ENCODE data around the gene COL4A3.

Gene COL4A3

GRCh38 chr2:227179988-227180685, 15.7 kb downstream of the COL4A3 start:
- no peaks in the 10 kb centered on the region for H3K9me3 ChIP-seq (ENCODE audit: control insufficient read depth, low read length)
- no peak overlapping the region for H2BK5ac ChIP-seq (ENCODE audit: low read depth, low read length, poor library complexity, severe bottlenecking)
- H2BK120ac ChIP-seq (ENCODE audit: low read depth, low read length): no peak overlapping the region
- no peak overlapping the region for H3K9ac ChIP-seq (ENCODE audit: low read length)
- H4K91ac ChIP-seq (ENCODE audit: low read length): no peak overlapping the region
- H3K14ac ChIP-seq (ENCODE audit: low read length in 2 of 2): no peak overlapping the region
- H3K36me3 ChIP-seq (ENCODE audit: control insufficient read depth in 1 of 2, insufficient read depth in 2 of 2, low read depth in 1 of 2, low read length in 2 of 2): no peaks in the 10 kb centered on the region
- H3K27me3 ChIP-seq (ENCODE audit: control insufficient read depth in 1 of 2, insufficient read depth in 1 of 2, low read length in 2 of 2): no peaks in the 10 kb centered on the region
- H3K4me1 ChIP-seq (ENCODE audit: control insufficient read depth, insufficient read depth, low read depth, low read length): peaks cover 2% of the 10 kb centered on the region
- H3K4ac ChIP-seq (ENCODE audit: low read depth in 1 of 2, low read length in 2 of 2): no peak overlapping the region
- no peak overlapping the region for H2BK15ac ChIP-seq (ENCODE audit: low read depth, poor library complexity, severe bottlenecking)
- 81% methylated on average over 11 of the region's 11 CpGs for WGBS
- DNase-seq: no peak
- no peak overlapping the region for H3K23ac ChIP-seq (ENCODE audit: low read length in 2 of 2)
- H2BK12ac ChIP-seq (ENCODE audit: low read length in 2 of 2): no peak overlapping the region
- no peak overlapping the region for H3K18ac ChIP-seq (ENCODE audit: low read depth in 1 of 2, low read length in 2 of 2)
- H3K79me1 ChIP-seq (replicated peaks; ENCODE audit: low read length, poor library complexity, severe bottlenecking): no peaks in the 10 kb centered on the region
- H3K27ac ChIP-seq (ENCODE audit: low read length, poor library complexity, severe bottlenecking): no peak overlapping the region
- no peak overlapping the region for H4K8ac ChIP-seq (ENCODE audit: low read length)
- no peak overlapping the region for H3K4me2 ChIP-seq (ENCODE audit: low read length, poor library complexity, severe bottlenecking)
- H3K4me3 ChIP-seq (ENCODE audit: insufficient read depth in 1 of 2, low read depth in 1 of 2, low read length in 2 of 2): no peak overlapping the region
- H2AK5ac ChIP-seq (ENCODE audit: low read length, severe bottlenecking): no peak overlapping the region
- no peak overlapping the region for H2AFZ ChIP-seq (ENCODE audit: low read depth, low read length)

GRCh38 chr2:227180770-227181169, 16.3 kb downstream of the COL4A3 start:
- Histone ChIP-seq H2BK120ac (ENCODE audit: low read depth, low read length) (no peak overlapping the region), H3K23ac (ENCODE audit: low read length in 2 of 2) (no peak overlapping the region)

GRCh38 chr2:227182765-227183164, 18.3 kb downstream of the COL4A3 start:
- Histone ChIP-seq H3K14ac (ENCODE audit: low read length in 2 of 2) (no peak overlapping the region), H3K9me3 (ENCODE audit: control insufficient read depth, low read length) (no peaks in the 10 kb centered on the region), H2BK12ac (ENCODE audit: low read length in 2 of 2) (no peak overlapping the region), H3K79me1 (replicated peaks; ENCODE audit: low read length, poor library complexity, severe bottlenecking) (no peaks in the 10 kb centered on the region), H3K4me1 (ENCODE audit: control insufficient read depth, insufficient read depth, low read depth, low read length) (peaks cover 2% of the 10 kb centered on the region), H4K8ac (ENCODE audit: low read length) (no peak overlapping the region), H2AFZ (ENCODE audit: low read depth, low read length) (no peak overlapping the region), H3K4me3 (ENCODE audit: insufficient read depth in 1 of 2, low read depth in 1 of 2, low read length in 2 of 2) (no peak overlapping the region), H3K9ac (ENCODE audit: low read length) (no peak overlapping the region), H3K23ac (ENCODE audit: low read length in 2 of 2) (no peak overlapping the region), H2BK5ac (ENCODE audit: low read depth, low read length, poor library complexity, severe bottlenecking) (no peak overlapping the region), H3K36me3 (ENCODE audit: control insufficient read depth in 1 of 2, insufficient read depth in 2 of 2, low read depth in 1 of 2, low read length in 2 of 2) (no peaks in the 10 kb centered on the region), H2AK5ac (ENCODE audit: low read length, severe bottlenecking) (no peak overlapping the region), H3K27ac (ENCODE audit: low read length, poor library complexity, severe bottlenecking) (no peak overlapping the region), H3K4ac (ENCODE audit: low read depth in 1 of 2, low read length in 2 of 2) (no peak overlapping the region), H3K27me3 (ENCODE audit: control insufficient read depth in 1 of 2, insufficient read depth in 1 of 2, low read length in 2 of 2) (no peaks in the 10 kb centered on the region), H2BK120ac (ENCODE audit: low read depth, low read length) (no peak overlapping the region), H3K4me2 (ENCODE audit: low read length, poor library complexity, severe bottlenecking) (no peak overlapping the region), H3K18ac (ENCODE audit: low read depth in 1 of 2, low read length in 2 of 2) (no peak overlapping the region), H2BK15ac (ENCODE audit: low read depth, poor library complexity, severe bottlenecking) (no peak overlapping the region), H4K91ac (ENCODE audit: low read length) (no peak overlapping the region)
- no peak for DNase-seq

More at GRCh38 chr2:227180770-227181169, 16.3 kb downstream of the COL4A3 start:
- H3K27me3 ChIP-seq (ENCODE audit: control insufficient read depth in 1 of 2, insufficient read depth in 1 of 2, low read length in 2 of 2): no peaks in the 10 kb centered on the region
- no peak overlapping the region for H3K18ac ChIP-seq (ENCODE audit: low read depth in 1 of 2, low read length in 2 of 2)
- no peak overlapping the region for H2BK12ac ChIP-seq (ENCODE audit: low read length in 2 of 2)
- no peak overlapping the region for H3K4me2 ChIP-seq (ENCODE audit: low read length, poor library complexity, severe bottlenecking)
- peaks cover 2% of the 10 kb centered on the region for H3K4me1 ChIP-seq (ENCODE audit: control insufficient read depth, insufficient read depth, low read depth, low read length)
- H3K4me3 ChIP-seq (ENCODE audit: insufficient read depth in 1 of 2, low read depth in 1 of 2, low read length in 2 of 2): no peak overlapping the region
- WGBS: 90% methylated on average over 1 of the region's 3 CpGs
- no peak overlapping the region for H2AFZ ChIP-seq (ENCODE audit: low read depth, low read length)
- H4K8ac ChIP-seq (ENCODE audit: low read length): no peak overlapping the region
- H2AK5ac ChIP-seq (ENCODE audit: low read length, severe bottlenecking): no peak overlapping the region
- no peak for DNase-seq
- no peak overlapping the region for H3K9ac ChIP-seq (ENCODE audit: low read length)
- H3K36me3 ChIP-seq (ENCODE audit: control insufficient read depth in 1 of 2, insufficient read depth in 2 of 2, low read depth in 1 of 2, low read length in 2 of 2): no peaks in the 10 kb centered on the region
- no peaks in the 10 kb centered on the region for H3K9me3 ChIP-seq (ENCODE audit: control insufficient read depth, low read length)
- no peaks in the 10 kb centered on the region for H3K79me1 ChIP-seq (replicated peaks; ENCODE audit: low read length, poor library complexity, severe bottlenecking)
- H3K14ac ChIP-seq (ENCODE audit: low read length in 2 of 2): no peak overlapping the region
- no peak overlapping the region for H2BK15ac ChIP-seq (ENCODE audit: low read depth, poor library complexity, severe bottlenecking)
- H2BK5ac ChIP-seq (ENCODE audit: low read depth, low read length, poor library complexity, severe bottlenecking): no peak overlapping the region
- H3K27ac ChIP-seq (ENCODE audit: low read length, poor library complexity, severe bottlenecking): no peak overlapping the region
- no peak overlapping the region for H3K4ac ChIP-seq (ENCODE audit: low read depth in 1 of 2, low read length in 2 of 2)
- no peak overlapping the region for H4K91ac ChIP-seq (ENCODE audit: low read length)

DNA sequence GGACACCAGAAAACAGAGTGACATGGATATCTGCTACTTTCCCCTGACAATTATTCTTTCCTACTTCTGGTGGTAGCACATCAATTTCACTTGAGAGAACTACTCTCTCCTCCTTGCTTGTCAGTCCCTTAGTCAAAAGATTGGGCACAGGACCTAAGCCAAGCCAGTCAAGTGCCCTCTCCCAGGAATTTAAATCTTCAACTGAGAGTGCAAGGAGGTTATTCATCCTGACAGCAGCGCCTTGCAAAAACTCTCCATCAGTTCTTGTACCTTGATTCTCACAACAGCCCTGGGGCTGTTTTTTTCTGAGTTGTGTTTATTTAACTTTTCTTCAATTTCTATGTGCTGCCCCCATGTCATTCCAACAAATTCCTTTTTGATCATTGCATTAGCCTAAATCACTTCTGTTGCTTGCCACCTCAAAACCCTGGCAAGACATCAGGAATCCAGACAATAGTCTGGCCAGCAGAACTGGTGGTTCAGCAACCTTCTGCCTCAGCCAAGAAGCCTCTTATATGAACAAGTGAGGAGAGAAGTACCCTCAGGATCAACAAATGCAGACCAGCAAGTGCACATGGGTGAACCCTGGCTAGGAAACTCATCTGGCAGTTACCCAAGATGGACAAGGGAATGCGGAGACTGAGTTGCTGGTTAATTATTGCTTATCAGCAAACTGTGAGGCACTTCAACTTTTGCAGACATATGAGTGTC, 19.4 kb downstream of the COL4A3 start:
- H3K14ac ChIP-seq (ENCODE audit: low read length in 2 of 2): no peak overlapping the region
- no peaks in the 10 kb centered on the region for H3K36me3 ChIP-seq (ENCODE audit: control insufficient read depth in 1 of 2, insufficient read depth in 2 of 2, low read depth in 1 of 2, low read length in 2 of 2)
- peak overlapping the region; percentile 63 for H3K27ac ChIP-seq (ENCODE audit: low read length, poor library complexity, severe bottlenecking)
- no peaks in the 10 kb centered on the region for H3K79me1 ChIP-seq (replicated peaks; ENCODE audit: low read length, poor library complexity, severe bottlenecking)
- H3K4me3 ChIP-seq (ENCODE audit: insufficient read depth in 1 of 2, low read depth in 1 of 2, low read length in 2 of 2): no peak overlapping the region
- no peak for DNase-seq
- H2AFZ ChIP-seq (ENCODE audit: low read depth, low read length): no peak overlapping the region
- WGBS: 79% methylated on average over 1 of the region's 2 CpGs
- no peak overlapping the region for H3K4ac ChIP-seq (ENCODE audit: low read depth in 1 of 2, low read length in 2 of 2)
- H2BK5ac ChIP-seq (ENCODE audit: low read depth, low read length, poor library complexity, severe bottlenecking): no peak overlapping the region
- no peak overlapping the region for H4K8ac ChIP-seq (ENCODE audit: low read length)
- H3K9me3 ChIP-seq (ENCODE audit: control insufficient read depth, low read length): no peaks in the 10 kb centered on the region
- H4K91ac ChIP-seq (ENCODE audit: low read length): no peak overlapping the region
- H3K18ac ChIP-seq (ENCODE audit: low read depth in 1 of 2, low read length in 2 of 2): no peak overlapping the region
- no peak overlapping the region for H3K9ac ChIP-seq (ENCODE audit: low read length)
- H3K4me2 ChIP-seq (ENCODE audit: low read length, poor library complexity, severe bottlenecking): no peak overlapping the region
- H3K4me1 ChIP-seq (ENCODE audit: control insufficient read depth, insufficient read depth, low read depth, low read length): peaks cover 2% of the 10 kb centered on the region
- no peak overlapping the region for H2BK15ac ChIP-seq (ENCODE audit: low read depth, poor library complexity, severe bottlenecking)
- H2AK5ac ChIP-seq (ENCODE audit: low read length, severe bottlenecking): no peak overlapping the region
- no peak overlapping the region for H3K23ac ChIP-seq (ENCODE audit: low read length in 2 of 2)
- H2BK120ac ChIP-seq (ENCODE audit: low read depth, low read length): no peak overlapping the region
- no peaks in the 10 kb centered on the region for H3K27me3 ChIP-seq (ENCODE audit: control insufficient read depth in 1 of 2, insufficient read depth in 1 of 2, low read length in 2 of 2)
- H2BK12ac ChIP-seq (ENCODE audit: low read length in 2 of 2): no peak overlapping the region

All from mesenchymal stem cell (in vitro differentiated cells and primary cell).